Thymus (tissue), 11 donors: ENCODE results near the gene PPL. TPM values are rescaled to one million over a fixed set of nuclear protein-coding genes. Genes with fewer than 3 reads are reported as not detected.

Source experiments
- DNase-seq, 9 donors: peaks; one replicate each; pipeline ENCODE4 v3.0.0-alpha.2; 2013; ENCODE audit warnings: low spot score in 9 of 9, low read depth in 6 of 9, missing footprints in 1 of 9
- H3K27ac ChIP-seq, 2 donors: one replicate each; pipeline ENCODE4 v1.5.1; 2013; ENCODE audit warnings: control low read depth in 1 of 2, low read depth in 1 of 2, low read length in 1 of 2, mild to moderate bottlenecking in 1 of 2, moderate library complexity in 1 of 2
- H3K27me3 ChIP-seq, 2 donors: one replicate each; pipeline ENCODE4 v1.5.1; 2013; ENCODE audit warnings: low read length in 1 of 2; ENCODE audit not compliant: control insufficient read depth in 2 of 2, insufficient read depth in 1 of 2
- H3K36me3 ChIP-seq, 2 donors: one replicate each; pipeline ENCODE4 v1.5.1; 2013; ENCODE audit warnings: low read length in 1 of 2, mild to moderate bottlenecking in 1 of 2, moderate library complexity in 1 of 2; ENCODE audit not compliant: control insufficient read depth in 2 of 2, insufficient read depth in 2 of 2
- H3K4me1 ChIP-seq, 2 donors: one replicate each; pipeline ENCODE4 v1.5.1; 2013; ENCODE audit warnings: low read length in 2 of 2; ENCODE audit not compliant: control insufficient read depth in 2 of 2, insufficient read depth in 2 of 2
- H3K4me3 ChIP-seq, 2 donors: one replicate each; pipeline ENCODE4 v1.5.1; 2013; ENCODE audit warnings: low read length in 2 of 2, control low read depth in 1 of 2, mild to moderate bottlenecking in 1 of 2
- H3K9me3 ChIP-seq, 2 donors: one replicate each; pipeline ENCODE4 v1.5.1; 2013; ENCODE audit warnings: low read length in 1 of 2, mild to moderate bottlenecking in 1 of 2; ENCODE audit not compliant: control insufficient read depth in 2 of 2, insufficient read depth in 1 of 2
- WGBS: extraction: QIAGEN DNeasy Blood & Tissue Kit; methylation state at CpG from one replicate; pipeline ENCODE4 v1.1.7; 2013; 5-methylcytosine and 5-hydroxymethylcytosine counted together
- polyA plus RNA-seq: library from polyadenylated mRNA; stranded (reverse); fragments of 200-250 nt; gene quantifications from one replicate; pipeline ENCODE4 v1.2.3, GENCODE V29; 2013
- total RNA-seq: library from RNA; stranded (reverse); fragments of 120-200 nt; gene quantifications from one replicate; pipeline ENCODE4 v1.2.4, GENCODE V29; 2013
- donor health status: healthy.

Gene PPL
- total and polyA plus RNA-seq, 2 donors = 3.7 to 14.3 TPM

- H3K27ac ChIP-seq = no peak overlapping the region
- H3K27me3 ChIP-seq = no peaks in the 10 kb centered on the region
- peaks cover 0 to 2% of the 10 kb centered on the region in 2 donors for H3K36me3 ChIP-seq
- no peak for DNase-seq
- H3K9me3 ChIP-seq = peaks cover 0 to 1% of the 10 kb centered on the region in 2 donors
- no peak overlapping the region for H3K4me3 ChIP-seq
- no peaks in the 10 kb centered on the region for H3K4me1 ChIP-seq
- 95% methylated on average over 13 of the region's 13 CpGs for WGBS
These were observed 41.6 kb downstream of the PPL start for GRCh38 chr16:4895366-4895765.

- peaks cover 2 to 5% of the 10 kb centered on the region in 2 donors for H3K36me3 ChIP-seq
- no peaks in the 10 kb centered on the region for H3K4me1 ChIP-seq
- WGBS = 97% methylated on average over 22 of the region's 22 CpGs
- no peak for DNase-seq
- no peak overlapping the region for H3K27ac ChIP-seq
- peaks cover 0 to 1% of the 10 kb centered on the region in 2 donors for H3K9me3 ChIP-seq
- H3K27me3 ChIP-seq = no peaks in the 10 kb centered on the region
- no peak overlapping the region for H3K4me3 ChIP-seq
These were observed 42.4 kb downstream of the PPL start for GRCh38 chr16:4894276-4895150.

- peaks cover 3 to 5% of the 10 kb centered on the region in 2 donors for H3K36me3 ChIP-seq
- WGBS = 98% methylated on average over 26 of the region's 26 CpGs
- DNase-seq = no peak
- H3K27ac ChIP-seq = no peak overlapping the region
- no peak overlapping the region for H3K4me3 ChIP-seq
- no peaks in the 10 kb centered on the region for H3K27me3 ChIP-seq
- H3K9me3 ChIP-seq = no peaks in the 10 kb centered on the region
- H3K4me1 ChIP-seq = no peaks in the 10 kb centered on the region
These were observed 43.7 kb downstream of the PPL start for GRCh38 chr16:4893103-4893862.

GRCh38 chr16:4892361-4893102, 44.4 kb downstream of the PPL start:
- 69% methylated on average over 23 of the region's 23 CpGs for WGBS
- DNase-seq = no peak

GRCh38 chr16:4891886-4892216, 45.1 kb downstream of the PPL start:
- WGBS = 88% methylated on average over 12 of the region's 12 CpGs
- H3K27me3 ChIP-seq = no peaks in the 10 kb centered on the region
- H3K4me1 ChIP-seq = no peaks in the 10 kb centered on the region
- H3K27ac ChIP-seq = no peak overlapping the region
- no peaks in the 10 kb centered on the region for H3K9me3 ChIP-seq
- no peak overlapping the region for H3K4me3 ChIP-seq
- DNase-seq = no peak
- H3K36me3 ChIP-seq = peaks cover 3 to 8% of the 10 kb centered on the region in 2 donors

More at GRCh38 chr16:4892361-4893102, 44.4 kb downstream of the PPL start:
- H3K27me3 ChIP-seq = no peaks in the 10 kb centered on the region
- peaks cover 3 to 5% of the 10 kb centered on the region in 2 donors for H3K36me3 ChIP-seq
- H3K27ac ChIP-seq = no peak overlapping the region
- no peaks in the 10 kb centered on the region for H3K4me1 ChIP-seq
- no peak overlapping the region for H3K4me3 ChIP-seq
- no peaks in the 10 kb centered on the region for H3K9me3 ChIP-seq

- Histone ChIP-seq H3K27ac (no peak overlapping the region), H3K9me3 (no peaks in the 10 kb centered on the region), H3K36me3 (peaks cover 4 to 8% of the 10 kb centered on the region in 2 donors)
These were observed 45.7 kb downstream of the PPL start for GRCh38 chr16:4891097-4891885.

GRCh38 chr16:4890686-4891085, 46.3 kb downstream of the PPL start:
- DNase-seq = no peak

More at GRCh38 chr16:4891097-4891885, 45.7 kb downstream of the PPL start:
- Histone ChIP-seq H3K4me1 (no peaks in the 10 kb centered on the region), H3K27me3 (no peaks in the 10 kb centered on the region), H3K4me3 (no peak overlapping the region)
- DNase-seq = no peak
- WGBS = 95% methylated on average over 16 of the region's 16 CpGs

GRCh38 chr16:4890026-4890425, 46.9 kb downstream of the PPL start:
- H3K9me3 ChIP-seq = no peaks in the 10 kb centered on the region
- H3K4me3 ChIP-seq = no peak overlapping the region
- H3K4me1 ChIP-seq = no peaks in the 10 kb centered on the region
- no peak overlapping the region for H3K27ac ChIP-seq
- H3K27me3 ChIP-seq = no peaks in the 10 kb centered on the region
- WGBS = 90% methylated on average over 11 of the region's 11 CpGs
- H3K36me3 ChIP-seq = peaks cover 16 to 17% of the 10 kb centered on the region in 2 donors
- DNase-seq = no peak

More at GRCh38 chr16:4890686-4891085, 46.3 kb downstream of the PPL start:
- H3K4me1 ChIP-seq = no peaks in the 10 kb centered on the region
- H3K4me3 ChIP-seq = no peak overlapping the region
- 98% methylated on average over 16 of the region's 16 CpGs for WGBS
- H3K27me3 ChIP-seq = no peaks in the 10 kb centered on the region
- no peaks in the 10 kb centered on the region for H3K9me3 ChIP-seq
- no peak overlapping the region for H3K27ac ChIP-seq
- H3K36me3 ChIP-seq = peaks cover 10% of the 10 kb centered on the region in 2 donors
